Islet of Langerhans (tissue), 1 donor: ENCODE measurements around the gene GATB.

Experiments
- FAIRE-seq: peaks from one replicate; lab custom pipeline; 2011; peaks lifted over from hg19 to GRCh38; lab: Jason Lieb, UNC

GATB gene

DNA sequence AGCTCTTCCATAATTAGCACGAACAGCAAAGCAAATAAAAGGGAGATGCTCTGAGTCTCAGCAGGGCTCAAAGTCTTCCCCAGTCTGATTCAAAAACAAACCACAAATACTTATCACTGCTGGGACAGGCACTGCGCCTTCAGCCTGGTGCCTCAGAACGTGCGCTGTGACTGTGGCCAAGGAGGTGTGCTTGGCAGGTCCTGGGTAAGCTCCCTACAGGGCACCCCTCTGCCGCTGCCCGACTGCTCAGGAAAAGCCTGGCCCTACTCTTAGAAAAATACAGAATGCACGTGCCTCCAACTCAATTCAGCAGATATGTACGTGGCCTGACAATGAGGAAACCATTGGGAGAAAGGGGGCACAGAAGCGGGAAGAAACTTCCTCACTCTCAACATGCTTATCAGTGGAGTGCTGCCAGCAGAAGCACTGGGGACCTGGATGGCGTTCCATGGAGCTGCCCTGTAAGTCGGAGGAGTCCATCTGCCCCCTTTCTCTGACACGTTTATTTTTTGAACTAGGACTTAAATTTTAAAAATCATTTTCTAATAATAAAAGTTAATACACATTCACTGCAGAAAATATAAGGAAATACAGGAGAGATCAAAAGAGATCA is 86.8 kb downstream of the GATB start:
- FAIRE-seq = no peak

DNA sequence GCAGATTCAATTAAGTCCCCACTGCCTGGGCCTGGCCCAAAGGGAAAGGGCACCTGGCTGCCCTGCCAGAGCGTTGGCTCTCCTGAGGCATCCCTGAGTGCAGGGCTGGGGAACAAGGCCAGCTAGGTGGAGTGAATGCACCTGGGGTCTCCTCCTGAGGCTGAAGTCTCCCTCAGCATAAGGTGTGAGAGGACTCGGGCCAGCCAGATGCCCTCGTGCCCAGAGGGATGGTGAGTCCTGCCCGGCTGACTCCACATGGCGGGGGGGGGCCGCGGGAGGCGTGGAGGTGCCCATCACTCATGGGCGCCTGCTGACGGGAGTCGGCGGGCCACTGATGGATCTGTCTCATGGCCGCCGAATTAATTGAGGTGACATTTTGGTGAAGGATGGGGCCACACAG is 87.8 kb downstream of the GATB start:
- FAIRE-seq = no peak

DNA sequence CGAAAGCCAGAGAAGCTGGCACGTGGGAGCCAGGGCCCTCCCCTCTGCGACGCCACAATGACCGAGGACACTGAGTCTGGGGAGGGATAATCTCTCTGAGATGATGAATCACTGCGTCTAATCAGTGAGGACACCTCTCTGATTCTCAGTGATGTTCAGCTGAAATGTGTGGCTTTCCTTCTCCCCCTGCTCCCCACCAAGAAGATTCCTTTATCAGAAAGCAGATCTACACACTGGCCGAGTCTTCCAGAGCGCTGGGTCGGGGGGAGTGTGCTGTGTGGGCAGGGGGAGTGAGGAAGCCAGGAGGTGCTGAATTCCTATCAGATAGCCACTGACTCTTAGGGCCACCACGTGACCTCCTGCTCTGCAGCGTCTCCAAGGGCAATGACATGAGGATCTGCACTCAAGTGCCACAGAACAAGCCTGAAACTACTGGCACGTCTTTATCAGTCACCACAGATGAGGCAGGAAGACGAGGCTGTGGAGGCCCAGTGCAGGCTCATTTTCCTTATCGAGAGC is 89.2 kb downstream of the GATB start:
- FAIRE-seq = no peak

DNA sequence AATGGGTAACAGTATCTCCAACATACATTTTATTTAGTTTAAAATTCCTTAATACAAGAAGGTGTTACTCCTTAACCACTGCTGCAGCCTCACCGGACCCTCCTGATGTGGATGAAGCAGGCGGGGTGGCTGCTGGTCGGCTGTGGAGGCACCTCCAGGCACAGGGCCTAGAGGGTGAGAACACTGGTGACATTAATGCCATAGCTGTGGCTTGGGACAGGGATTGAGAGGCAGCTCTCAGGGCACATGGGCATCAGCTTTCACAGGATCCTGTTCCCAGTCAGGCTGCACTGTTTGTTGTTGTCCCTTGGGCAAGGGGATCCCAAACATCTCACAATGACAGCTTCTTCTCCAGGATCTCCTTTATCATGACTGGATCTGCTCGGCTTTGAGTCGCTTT is 90.0 kb downstream of the GATB start:
- FAIRE-seq = no peak

DNA sequence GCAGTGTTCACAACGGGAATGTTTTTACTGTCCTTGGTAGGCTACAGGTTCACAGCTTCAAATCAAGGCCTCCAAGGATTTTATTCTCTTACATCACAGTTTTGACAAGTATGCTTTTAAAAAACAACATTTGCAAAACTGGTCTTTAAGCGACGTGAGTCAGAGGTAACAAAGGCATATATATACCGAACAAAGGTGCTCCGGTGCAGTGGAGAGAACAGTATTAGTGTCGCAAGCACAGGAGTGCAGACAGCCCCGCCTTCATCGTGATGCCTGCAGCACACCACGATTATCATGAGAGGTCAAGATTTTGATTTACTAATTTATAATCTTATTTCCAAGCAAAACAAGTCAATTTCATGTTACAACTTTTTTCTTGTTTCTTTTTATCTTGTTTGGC is 90.8 kb downstream of the GATB start:
- no peak for FAIRE-seq

DNA sequence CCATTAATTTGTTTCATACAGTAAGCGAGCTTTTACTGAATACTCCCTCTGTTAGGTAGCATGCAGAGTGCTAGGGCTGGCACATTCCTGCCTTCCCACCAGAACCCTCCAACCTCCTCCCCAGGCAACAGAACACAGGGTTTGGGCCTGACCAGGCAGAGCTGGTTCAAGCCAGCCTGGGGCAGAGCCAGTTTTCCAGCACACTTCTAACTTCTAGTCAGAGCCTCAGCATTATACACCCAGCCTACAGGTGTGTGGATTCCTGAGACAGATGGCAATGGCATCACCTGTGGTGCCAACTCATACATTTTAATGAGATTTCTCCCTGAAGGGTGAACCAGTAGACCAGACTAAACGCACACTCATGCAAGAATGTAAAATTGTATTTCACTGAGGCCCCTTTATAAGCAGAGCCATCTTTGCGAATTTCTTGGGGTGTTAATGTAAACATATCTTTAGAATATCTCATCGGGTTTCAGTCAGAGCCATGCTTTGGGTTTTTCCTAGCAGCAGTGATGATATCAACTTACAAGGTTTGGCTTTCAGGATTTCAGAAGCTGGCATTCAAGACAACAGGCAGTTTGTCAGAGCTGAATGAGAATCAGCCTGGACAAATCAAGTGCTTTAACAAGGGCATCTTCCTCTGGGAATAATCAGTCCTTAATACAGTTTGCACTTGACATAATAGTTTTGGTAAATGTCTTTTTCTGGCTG is 92.0 kb downstream of the GATB start:
- no peak for FAIRE-seq

DNA sequence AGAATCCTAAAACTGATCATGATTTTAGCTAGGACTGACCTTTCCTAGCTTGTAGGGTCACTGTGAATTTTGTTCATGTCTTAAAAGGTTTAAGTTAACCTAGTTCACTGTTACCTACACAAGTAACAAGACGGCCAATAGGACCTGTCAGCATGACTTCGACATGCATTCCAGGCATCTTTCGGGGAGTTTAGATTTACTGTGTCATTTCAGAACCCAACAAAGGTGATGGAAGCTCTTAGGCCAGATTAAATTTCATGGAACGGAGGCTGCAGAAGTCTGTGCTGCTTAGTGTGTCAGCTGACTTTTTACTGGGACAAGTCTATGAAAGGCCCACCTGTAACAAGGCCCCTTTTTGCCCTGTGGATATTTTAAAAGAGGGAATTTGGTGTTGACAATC is 93.1 kb downstream of the GATB start:
- FAIRE-seq = no peak

DNA sequence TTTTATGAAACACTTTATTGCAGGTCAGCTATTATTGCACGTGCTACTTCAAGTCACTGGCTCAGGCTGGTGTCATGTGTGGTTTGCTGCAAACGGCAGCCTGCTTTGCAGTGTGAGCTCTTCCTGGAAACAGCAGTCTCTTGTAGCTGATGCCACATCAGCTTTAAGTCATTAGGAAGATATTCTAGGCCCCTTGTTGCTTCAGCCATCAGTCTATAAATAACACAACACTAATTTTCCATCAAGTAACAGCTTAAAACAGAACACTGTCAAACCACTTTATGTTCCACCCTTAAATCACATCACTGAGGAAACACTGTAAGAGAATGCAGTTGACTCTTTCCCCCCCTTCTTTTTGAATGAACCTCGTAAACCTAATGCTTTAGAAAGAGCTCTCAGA is 93.8 kb downstream of the GATB start:
- no peak for FAIRE-seq

DNA sequence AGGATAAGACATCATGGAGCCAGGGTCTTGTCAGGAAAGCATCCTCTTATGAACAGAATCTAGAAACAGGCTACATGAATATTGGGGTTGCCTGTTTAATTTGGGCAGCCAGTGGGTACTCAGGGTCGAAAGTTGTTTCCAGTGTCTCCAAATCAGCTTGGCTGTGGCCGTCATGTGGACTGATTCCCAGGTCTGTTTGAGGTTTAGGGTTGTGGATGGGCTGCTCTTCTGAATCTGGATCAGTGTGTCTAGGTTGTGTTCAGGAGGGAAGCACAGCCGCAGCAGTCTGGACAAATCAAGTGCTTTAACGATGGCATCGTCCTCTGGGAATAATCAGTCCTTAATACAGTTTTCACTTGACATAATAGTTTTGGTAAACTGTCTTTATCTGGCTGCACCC is 94.3 kb downstream of the GATB start:
- FAIRE-seq = no peak

DNA sequence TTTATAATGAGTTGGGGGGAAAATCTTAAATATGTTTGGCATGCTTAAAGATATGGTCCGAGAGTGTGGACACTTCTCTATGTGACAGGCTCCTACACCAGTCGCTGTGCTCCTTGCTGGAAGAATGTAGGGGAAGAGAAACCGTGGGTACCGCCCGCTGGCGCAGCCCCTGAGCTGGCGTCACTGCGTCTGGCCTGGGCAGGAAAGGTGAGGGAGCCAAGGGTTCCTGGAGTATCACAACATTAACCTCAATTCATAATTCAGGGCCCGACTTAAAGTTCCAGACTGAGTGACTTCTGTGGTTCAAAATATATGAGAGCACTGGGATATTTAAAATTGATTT is 95.1 kb downstream of the GATB start:
- no peak for FAIRE-seq

DNA sequence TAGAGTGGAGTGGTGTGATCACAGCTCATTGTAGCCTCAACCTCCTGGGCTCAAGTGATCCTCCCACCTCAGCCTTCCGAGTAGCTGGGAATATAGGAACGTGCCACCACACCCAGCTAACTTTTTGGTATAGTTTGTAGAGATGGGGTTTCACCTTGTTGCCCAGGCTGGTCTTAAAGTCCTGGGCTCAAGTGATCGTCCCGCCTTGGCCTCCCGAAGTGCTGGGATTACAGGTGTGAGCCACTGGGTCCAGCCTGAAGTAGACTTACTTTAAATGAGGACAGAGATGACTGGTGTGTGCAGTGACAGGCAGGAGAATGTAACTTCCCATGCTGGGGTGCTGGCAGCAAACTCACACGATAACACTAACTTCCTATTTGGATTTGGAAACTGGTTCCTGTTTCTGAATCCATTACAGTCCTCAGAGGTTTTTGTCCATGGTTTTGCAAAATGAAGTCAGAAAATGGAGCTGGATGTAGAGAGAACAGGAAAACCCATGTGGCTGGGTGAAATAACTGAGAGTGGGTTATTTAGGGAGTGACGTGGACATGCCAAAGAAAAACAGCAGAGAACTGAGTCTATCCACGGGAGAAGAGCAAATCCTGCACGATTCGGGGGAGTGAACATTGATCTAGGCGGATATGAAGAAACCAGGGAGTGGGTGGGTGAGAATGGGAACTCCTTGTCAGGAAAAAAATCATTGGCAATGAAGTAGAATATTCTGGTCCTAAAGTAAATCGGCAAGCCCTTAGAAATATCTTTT is 95.6 kb downstream of the GATB start:
- no peak for FAIRE-seq

DNA sequence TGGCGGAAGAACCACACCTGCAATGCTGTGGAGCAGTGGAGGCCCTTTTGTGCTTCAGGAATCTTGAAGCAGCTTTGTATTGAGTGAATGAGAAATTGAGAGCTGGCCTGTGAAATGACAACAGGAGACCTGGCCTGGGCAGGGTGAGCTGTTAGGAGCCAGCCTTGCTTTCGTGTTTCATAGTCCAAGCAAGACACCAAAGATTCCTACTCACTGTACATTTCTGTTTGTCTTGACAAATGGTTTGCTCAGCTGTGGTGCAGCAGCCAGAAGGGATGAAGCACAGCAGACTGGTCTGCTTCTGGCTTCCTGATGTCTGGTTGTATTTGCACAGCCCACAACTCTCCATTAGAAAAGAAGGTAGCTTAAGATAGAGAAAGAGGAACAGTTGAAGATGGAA is 96.5 kb downstream of the GATB start:
- no peak for FAIRE-seq

DNA sequence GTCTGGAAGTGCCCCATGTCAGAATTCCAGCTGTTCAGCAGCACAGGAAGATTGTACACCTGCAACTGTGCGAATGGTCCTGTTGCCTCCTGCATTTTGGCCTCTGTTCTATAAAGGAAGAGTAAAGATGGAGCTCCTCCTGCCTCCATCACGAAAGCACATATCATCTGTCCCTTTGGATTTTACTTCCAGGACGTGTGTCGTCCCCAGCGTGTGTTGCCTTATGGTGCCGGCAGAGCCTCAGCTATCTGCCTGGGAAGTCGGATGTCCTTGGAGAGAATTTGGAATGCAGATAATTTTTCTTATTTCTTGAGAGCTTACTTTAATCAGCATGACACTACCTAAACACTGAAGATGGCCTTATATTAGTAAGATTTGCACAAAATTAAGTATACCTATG is 97.7 kb downstream of the GATB start:
- FAIRE-seq = no peak

DNA sequence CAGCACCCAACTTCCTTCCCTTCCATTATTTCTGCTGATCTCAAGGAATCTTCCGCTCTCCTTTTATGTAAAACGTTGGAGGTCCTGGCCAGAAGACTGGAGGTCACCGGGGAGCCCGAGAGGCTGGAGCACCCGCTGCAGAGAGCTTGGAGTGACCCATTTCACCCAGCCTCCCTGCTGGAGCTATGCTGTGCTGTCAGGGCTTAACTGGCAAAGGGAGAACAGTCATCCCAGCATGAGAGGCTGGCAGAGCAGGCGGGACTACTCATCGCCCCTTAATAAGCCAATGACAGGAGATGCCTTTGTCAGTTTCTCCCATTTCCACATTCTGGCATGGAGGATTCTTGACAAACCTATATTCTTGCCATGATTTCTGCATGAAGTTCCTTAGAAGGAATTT is 98.9 kb downstream of the GATB start:
- no peak for FAIRE-seq

DNA sequence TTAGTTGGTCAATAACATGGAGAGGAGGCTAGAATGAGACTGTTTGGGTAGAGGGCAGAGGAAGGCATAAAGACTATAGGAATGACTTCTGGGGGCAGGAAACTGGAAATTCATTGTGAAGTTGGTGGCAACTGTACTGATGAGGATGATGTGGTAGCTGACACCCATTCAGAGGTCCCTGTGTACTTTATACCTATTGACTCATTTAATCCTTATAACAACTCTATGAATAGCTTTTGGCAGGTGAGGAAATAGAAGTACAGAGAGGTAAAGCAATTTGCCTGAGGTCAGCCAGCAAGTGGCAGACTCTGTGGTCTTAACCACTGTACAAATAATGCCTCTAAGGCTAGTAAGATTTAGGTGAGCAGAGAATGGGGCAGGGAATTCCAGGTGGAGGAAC is 100.1 kb downstream of the GATB start:
- FAIRE-seq = no peak

DNA sequence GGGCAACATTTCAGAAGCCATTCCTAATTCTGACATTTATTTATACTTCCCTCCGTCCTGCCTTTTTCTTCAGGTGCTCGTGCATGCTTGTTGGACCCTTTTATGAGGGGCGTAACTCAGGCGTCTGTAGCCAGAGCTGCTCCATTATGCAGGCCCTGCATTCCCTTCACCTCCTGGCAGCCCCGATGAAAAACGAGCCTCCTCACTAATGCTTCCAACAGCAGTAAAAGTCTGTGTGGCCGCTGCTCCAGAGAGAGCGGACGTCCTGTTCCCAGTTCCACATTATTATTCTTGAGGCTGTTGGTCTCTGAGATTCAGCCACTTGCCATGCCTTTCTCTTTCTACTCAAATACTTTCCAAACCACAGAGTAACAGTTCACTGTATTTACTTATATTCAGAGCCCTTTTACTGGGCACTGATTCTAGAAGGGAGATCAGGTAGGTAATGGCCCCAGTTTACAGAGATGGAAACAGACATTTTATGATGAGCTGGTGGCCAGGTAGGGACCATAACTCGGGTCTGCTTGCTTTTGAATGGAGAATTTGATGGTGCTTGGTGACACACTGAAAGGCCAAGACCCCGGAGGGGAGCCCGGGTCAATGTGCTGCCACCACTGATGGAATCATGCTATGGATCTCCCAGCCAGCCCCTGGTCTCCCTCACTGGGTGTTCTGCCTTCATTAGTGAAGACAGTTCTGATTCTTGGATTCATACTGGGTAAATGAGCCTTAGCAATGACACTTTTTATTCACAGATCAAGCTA is 101.0 kb downstream of the GATB start:
- FAIRE-seq = no peak

DNA sequence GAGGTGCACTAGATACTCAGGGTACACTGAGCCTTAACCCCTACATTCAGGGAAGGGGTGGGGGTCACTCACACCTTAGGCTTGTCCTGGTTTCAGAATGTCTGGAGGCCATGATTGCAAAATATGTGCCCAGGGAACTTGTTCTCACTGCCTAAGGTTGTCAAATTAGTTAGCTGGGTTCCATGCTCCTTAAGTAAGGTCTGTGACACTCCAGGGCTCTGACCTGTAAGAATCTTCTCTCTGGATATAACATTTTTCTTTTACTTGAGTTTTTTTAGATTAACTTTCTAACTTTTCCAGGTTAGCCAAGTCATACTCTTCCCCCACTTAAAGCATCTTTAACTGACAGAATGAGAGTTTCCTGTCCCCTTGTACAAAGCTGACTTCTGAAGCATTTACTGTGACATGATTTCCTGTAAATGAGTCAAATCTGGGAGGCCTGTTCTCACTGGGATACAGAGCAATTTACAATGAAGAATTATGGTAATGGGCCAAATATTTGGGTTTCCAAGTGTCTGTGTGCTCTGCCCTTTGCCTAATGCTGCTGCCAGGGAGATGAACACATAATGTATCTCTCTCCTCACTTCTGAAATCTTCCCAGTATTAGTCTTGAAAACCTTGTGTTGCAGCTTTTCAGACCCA is 101.7 kb downstream of the GATB start:
- no peak for FAIRE-seq

DNA sequence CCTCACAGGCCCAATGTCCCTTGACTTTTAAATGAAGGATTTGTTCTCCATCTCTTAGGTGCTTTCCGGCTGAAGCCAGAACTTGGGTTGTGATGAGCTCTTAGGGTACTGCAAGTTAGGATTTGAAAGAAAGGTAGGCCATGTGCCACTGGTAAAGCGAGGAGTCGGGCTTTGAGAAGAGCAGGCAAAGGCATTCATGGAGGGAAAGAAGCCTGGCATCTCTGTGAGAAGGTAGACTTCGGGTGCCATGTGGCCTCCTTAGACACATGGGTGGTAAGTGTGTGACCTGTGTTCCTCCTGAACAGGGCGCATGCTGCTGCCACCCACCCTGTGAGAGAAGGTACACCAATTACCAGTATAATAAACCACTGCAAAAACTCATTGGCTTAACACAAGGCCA is 102.9 kb downstream of the GATB start:
- no peak for FAIRE-seq

DNA sequence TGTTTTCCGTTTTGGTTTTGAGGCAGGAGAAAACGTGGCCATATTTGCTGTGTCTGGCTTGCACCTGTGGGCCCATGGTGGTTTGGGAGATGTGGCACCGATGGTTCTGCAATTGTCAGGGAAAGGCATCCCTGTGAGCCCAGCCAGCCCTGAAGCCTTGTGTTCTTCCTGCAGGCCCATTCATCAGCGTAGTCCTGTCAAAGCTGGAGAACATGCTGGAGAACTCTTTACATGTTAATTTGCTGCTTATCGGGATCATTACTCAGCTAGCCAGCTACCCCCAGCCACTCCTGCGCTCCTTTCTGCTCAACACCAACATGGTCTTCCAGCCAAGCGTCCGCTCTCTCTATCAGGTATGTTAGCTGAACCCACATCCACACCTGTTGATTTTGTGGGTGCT is 104.7 kb downstream of the GATB start:
- FAIRE-seq = no peak

DNA sequence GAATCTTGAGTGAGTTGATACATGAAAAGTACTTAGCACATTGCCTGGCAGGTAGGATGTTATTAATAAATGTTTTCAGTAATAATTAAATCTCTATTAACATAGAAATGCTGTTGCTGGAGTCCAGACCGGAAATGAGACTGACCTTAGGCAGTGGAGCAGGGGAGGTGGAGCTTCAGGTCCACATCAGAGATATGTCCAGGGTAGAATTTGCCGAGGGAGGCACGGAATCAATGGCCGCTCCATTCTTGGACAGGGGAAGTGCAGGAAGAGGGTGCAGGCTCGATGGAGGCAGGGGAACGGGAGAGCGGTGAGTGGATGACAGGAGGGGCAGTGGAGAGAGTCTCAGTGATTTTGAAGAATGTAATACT is 107.3 kb downstream of the GATB start:
- FAIRE-seq = no peak

DNA sequence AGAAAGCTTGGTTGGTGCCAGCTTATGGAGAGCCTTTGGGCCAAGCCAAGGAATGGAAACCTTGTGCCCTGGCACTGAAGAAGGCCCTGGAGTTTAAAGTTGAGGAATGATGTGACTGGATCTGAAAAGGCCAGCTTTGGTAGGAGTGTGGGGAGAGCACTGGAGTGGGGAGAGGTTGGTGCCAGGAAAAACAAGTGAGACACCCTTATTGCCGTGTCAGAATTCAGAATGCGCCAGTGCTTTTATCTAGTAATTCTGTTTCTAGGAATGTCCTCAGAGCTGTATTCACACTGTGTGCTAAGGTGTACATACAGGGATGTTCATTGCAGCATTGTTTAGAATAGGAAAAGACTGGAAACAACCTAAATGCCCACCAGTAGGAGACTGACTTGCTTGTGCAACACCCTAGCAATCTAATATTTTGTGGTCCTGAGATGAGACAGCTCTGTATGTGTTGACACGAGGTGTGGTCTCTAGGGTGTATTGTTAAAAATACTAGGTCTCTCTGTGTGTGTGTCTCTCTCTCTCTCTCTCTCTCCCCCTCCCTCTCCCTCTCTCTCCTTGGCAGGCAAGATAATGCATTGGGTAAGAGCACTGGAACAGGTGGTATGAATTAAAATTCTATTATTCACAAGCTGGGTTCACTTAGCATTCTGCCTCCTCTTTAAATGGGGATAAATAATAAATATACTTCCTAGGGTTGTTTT is 107.8 kb downstream of the GATB start:
- FAIRE-seq = no peak

DNA sequence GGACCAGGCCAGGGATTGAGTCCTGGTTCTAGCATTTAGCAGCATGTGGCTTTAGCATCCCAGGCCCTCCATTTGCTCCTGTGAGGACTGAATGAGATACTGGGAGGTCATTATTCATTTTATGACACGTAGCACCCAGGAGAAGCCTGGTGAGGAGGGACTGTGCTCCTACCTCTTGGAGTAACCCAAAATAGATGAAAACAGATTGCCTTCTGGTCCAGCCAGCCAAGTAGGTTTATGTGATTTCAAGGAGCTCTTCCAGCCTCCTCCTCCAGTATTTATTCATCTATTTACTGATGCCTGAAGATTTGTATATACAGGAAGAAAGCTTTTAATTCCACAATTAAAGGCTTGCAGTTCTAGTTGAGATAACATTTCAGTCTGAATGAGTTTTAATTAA is 109.3 kb downstream of the GATB start:
- no peak for FAIRE-seq
